WERI-Rb-1 (cell line): ENCODE data around the gene DISC1.
A peak's percentile ranks its signal among the peaks of the same experiment; 100 is the strongest.

Experiments used
- DNase-seq: peaks from one replicate; pipeline ENCODE4 v3.0.0-alpha.2; 2020
- H3K27ac ChIP-seq: fragments of 250-450 bp; sonication (Bioruptor Pico); 2 replicates; pipeline ENCODE4 v1.5.1; 2020; ENCODE audit warnings: mild to moderate bottlenecking, moderate library complexity
- H3K27me3 ChIP-seq: fragments of 250-450 bp; sonication (Bioruptor Pico); 2 replicates; pipeline ENCODE4 v1.5.1; 2021; ENCODE audit warnings: mild to moderate bottlenecking, low read depth, moderate library complexity; ENCODE audit not compliant: insufficient read depth, severe bottlenecking
- H3K36me3 ChIP-seq: fragments of 250-450 bp; sonication (Bioruptor Pico); 2 replicates; pipeline ENCODE4 v1.5.1; 2020; ENCODE audit warnings: mild to moderate bottlenecking, moderate library complexity
- H3K4me3 ChIP-seq: 2 replicates; pipeline ENCODE4 v1.5.1; 2011; ENCODE audit warnings: low read depth, mild to moderate bottlenecking, control low read depth, low read length
- H3K9me3 ChIP-seq: fragments of 250-450 bp; sonication (Bioruptor Pico); 2 replicates; pipeline ENCODE4 v1.5.1; 2021; ENCODE audit warnings: mild to moderate bottlenecking, moderate library complexity; ENCODE audit not compliant: severe bottlenecking
- TF ChIP-seq, protein P1 (sequence below): IDR thresholded peaks from 2 replicates; pipeline ENCODE4 v1.5.1; 2011; ENCODE audit warnings: low read depth, mild to moderate bottlenecking, control low read depth, inconsistent platforms, low read length

Gene DISC1

GRCh38 chr1:231682779-231683178, 56.2 kb downstream of the DISC1 start:
- TF ChIP-seq, protein P1, sequence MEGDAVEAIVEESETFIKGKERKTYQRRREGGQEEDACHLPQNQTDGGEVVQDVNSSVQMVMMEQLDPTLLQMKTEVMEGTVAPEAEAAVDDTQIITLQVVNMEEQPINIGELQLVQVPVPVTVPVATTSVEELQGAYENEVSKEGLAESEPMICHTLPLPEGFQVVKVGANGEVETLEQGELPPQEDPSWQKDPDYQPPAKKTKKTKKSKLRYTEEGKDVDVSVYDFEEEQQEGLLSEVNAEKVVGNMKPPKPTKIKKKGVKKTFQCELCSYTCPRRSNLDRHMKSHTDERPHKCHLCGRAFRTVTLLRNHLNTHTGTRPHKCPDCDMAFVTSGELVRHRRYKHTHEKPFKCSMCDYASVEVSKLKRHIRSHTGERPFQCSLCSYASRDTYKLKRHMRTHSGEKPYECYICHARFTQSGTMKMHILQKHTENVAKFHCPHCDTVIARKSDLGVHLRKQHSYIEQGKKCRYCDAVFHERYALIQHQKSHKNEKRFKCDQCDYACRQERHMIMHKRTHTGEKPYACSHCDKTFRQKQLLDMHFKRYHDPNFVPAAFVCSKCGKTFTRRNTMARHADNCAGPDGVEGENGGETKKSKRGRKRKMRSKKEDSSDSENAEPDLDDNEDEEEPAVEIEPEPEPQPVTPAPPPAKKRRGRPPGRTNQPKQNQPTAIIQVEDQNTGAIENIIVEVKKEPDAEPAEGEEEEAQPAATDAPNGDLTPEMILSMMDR, result no peak
- Histone ChIP-seq H3K36me3 (no peaks in the 10 kb centered on the region), H3K27ac (no peak overlapping the region), H3K27me3 (no peaks in the 10 kb centered on the region), H3K4me3 (no peak overlapping the region), H3K9me3 (peaks cover 20% of the 10 kb centered on the region)
- DNase-seq, result peak; percentile 50

DNA sequence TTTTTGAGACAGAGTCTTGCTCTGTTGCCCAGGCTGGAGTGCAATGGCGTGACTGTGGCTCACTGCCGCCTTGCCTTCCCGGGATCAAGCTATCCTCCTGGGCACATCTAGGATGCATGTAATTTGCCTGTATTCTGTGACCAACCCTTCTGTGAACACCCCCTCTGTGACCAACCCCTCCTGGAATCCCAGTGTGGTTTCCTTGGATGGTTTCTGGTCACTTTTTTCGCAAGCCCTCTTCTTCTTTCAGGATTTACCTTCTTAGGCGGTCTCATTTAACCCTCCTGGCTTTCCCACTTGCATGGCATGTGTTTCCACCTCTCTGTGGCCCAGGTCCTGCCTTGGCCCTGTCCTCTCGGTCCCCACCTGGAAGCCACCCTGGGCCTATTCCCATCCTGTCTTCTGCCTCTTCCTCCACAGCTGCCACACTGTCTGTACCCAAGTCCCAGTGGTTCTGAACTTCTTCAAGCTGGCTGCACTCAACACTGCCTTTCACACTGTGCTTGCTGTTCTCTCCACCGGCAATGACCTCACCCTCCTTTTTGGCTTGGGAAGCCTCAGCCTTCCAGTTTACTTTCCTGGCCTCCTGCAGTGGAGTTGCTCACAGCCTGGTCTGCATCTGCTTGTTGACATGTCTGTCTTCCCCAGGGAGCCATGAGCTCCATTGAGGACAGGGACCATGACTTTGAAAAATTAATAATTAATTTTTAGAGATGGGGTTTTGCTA, 57.0 kb downstream of the DISC1 start:
- H3K36me3 ChIP-seq, result no peaks in the 10 kb centered on the region
- TF ChIP-seq, protein P1, result no peak
- H3K4me3 ChIP-seq, result no peak overlapping the region
- no peak for DNase-seq
- H3K9me3 ChIP-seq, result peaks cover 26% of the 10 kb centered on the region
- no peaks in the 10 kb centered on the region for H3K27me3 ChIP-seq
- H3K27ac ChIP-seq, result no peak overlapping the region

DNA sequence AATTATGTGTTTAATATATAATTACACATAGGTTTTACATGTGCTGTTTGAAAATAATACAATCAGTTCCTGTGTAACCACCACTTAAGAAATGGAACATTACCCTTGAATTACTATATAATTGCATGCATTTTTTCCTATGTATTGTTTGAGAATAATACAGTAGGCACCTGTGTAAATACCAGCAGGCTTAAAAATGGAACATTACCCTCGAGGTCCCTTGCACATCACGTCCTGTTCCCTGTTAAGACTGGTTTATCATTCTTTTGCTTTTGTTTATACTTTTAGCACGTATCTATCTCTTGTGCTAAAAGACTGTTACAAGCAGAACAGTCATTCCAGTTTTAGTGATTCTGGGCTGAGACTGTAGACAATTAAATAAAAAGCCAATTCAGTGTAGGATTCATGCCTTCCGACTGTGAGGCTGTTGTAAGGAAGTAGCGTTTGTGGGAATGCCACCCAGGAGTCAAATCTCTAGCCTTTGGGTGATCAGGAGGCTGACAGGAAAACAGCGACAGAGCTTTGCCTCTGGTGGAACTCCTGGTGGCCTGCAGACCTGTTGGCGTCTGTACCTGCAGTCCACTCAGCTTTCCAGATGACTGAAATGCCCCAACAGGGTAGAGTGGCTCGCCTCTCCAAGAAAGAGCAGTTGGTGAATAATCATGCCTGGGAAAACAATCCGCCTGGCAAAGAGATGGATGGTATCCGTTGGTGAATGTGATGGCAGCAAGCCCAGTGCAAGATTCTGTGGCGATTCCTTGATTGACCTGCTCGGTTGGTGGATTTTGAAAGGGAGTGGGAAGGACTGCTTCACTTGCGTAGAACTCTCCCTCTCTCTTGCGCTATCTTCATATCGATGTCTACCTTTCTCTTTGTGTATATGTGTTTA, 58.0 kb downstream of the DISC1 start:
- Histone ChIP-seq H3K36me3 (no peaks in the 10 kb centered on the region), H3K27ac (no peak overlapping the region), H3K9me3 (peaks cover 26% of the 10 kb centered on the region), H3K27me3 (no peaks in the 10 kb centered on the region), H3K4me3 (no peak overlapping the region)
- TF ChIP-seq, protein P1, result no peak
- no peak for DNase-seq

DNA sequence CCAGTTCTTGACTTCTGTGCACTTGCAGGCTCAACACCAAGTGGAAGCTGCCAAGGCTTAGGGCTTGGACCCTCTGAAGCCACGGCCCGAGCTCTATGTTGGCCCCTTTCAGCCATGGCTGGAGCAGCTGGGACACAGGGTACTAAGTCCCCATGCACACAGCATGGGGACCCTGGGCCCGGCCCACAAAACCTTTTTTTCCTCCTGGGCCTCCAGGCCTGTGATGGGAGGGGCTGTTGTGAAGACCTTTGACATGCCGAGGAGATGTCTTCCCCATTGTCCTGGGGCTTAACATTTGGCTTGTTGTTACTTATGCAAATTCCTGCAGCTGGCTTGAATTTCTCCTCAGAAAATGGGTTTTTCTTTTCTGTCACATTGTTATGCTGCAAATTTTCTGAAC, 59.8 kb downstream of the DISC1 start:
- Histone ChIP-seq H3K9me3 (peaks cover 26% of the 10 kb centered on the region), H3K4me3 (no peak overlapping the region), H3K36me3 (no peaks in the 10 kb centered on the region), H3K27ac (no peak overlapping the region), H3K27me3 (peaks cover 7% of the 10 kb centered on the region)
- DNase-seq, result no peak
- TF ChIP-seq, protein P1, result no peak

DNA sequence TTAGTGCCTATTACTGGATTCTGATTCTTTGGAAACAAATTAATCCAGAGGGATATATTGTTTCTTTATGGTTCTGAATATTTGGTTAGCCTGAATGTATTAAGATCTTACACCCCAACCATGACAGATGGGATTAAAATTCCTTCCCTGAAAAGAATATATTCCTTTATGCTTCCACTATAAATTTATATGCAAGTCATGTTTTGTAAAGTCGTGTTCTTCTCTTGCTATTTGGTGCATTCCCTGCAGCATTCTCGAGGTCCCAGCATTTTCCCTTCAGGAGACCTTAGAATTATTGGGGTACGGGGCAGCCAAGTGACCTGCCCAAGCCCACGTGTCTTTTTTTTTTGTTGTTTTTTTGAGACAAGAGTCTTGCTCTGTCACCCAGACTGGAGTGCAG, 62.4 kb downstream of the DISC1 start:
- peaks cover 11% of the 10 kb centered on the region for H3K27me3 ChIP-seq
- peaks cover 26% of the 10 kb centered on the region for H3K9me3 ChIP-seq
- H3K27ac ChIP-seq, result no peak overlapping the region
- H3K36me3 ChIP-seq, result no peaks in the 10 kb centered on the region
- TF ChIP-seq, protein P1, result no peak
- no peak for DNase-seq
- no peak overlapping the region for H3K4me3 ChIP-seq
